PFSK-1 (cell line): ENCODE results near the gene EBF4.

Experiments used
- FOXP2 ChIP-seq: optimal IDR thresholded peaks from 2 replicates; pipeline ENCODE3; 2011; ENCODE audit warnings: borderline replicate concordance, control low read depth, inconsistent platforms; ENCODE audit not compliant: insufficient read depth; ENCODE audit errors: extremely low read length, extremely low read depth
- POLR2AphosphoS5 ChIP-seq: IDR thresholded peaks from 2 replicates; pipeline ENCODE4 v1.6.1; 2012; ENCODE audit warnings: low read depth, mild to moderate bottlenecking, control low read depth, low read length, moderate library complexity
- SIN3A ChIP-seq: IDR thresholded peaks from 2 replicates; pipeline ENCODE4 v1.6.1; 2012; ENCODE audit warnings: mild to moderate bottlenecking, low read length, moderate library complexity, borderline replicate concordance; ENCODE audit not compliant: insufficient read depth
- TAF1 ChIP-seq: IDR thresholded peaks from 2 replicates; pipeline ENCODE4 v1.6.1; 2012; ENCODE audit warnings: low read length, control low read depth, borderline replicate concordance; ENCODE audit not compliant: insufficient read depth
- TF ChIP-seq, protein P1 (sequence below), 2 experiments: IDR thresholded peaks; 2 replicates each; pipeline versions ENCODE4 v1.6.1 to v1.8.0; 2011 to 2012; ENCODE audit warnings: low read depth in 2 of 2, low read length in 2 of 2, control low read depth in 1 of 2, inconsistent platforms in 1 of 2, mild to moderate bottlenecking in 1 of 2, moderate library complexity in 1 of 2; ENCODE audit not compliant: insufficient read depth in 1 of 2

DNA sequence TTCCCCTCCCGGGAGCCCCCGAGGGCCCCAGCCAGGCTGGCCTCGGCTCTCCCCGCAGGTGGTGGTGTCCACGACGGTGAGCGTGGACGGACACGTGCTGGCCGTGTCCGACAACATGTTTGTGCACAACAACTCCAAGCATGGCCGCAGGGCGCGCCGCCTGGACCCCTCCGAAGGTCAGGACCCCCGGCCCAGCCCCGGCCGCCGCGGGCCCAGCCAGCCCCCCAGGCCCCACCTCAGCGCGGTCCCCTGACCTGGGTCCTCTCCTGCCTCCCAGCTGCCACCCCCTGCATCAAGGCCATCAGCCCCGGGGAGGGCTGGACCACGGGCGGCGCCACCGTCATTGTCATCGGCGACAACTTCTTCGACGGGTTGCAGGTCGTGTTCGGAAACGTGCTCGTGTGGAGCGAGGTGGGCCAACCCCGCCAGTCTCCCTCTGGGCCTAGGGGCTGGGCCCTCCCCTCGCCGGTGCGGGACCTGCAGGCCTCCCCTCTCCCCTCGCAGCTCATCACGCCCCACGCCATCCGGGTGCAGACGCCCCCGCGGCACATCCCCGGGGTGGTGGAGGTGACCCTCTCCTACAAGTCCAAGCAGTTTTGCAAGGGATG is 56.9 kb downstream of the EBF4 start:
- no peak for TF ChIP-seq TAF1
- TF ChIP-seq, protein P1, sequence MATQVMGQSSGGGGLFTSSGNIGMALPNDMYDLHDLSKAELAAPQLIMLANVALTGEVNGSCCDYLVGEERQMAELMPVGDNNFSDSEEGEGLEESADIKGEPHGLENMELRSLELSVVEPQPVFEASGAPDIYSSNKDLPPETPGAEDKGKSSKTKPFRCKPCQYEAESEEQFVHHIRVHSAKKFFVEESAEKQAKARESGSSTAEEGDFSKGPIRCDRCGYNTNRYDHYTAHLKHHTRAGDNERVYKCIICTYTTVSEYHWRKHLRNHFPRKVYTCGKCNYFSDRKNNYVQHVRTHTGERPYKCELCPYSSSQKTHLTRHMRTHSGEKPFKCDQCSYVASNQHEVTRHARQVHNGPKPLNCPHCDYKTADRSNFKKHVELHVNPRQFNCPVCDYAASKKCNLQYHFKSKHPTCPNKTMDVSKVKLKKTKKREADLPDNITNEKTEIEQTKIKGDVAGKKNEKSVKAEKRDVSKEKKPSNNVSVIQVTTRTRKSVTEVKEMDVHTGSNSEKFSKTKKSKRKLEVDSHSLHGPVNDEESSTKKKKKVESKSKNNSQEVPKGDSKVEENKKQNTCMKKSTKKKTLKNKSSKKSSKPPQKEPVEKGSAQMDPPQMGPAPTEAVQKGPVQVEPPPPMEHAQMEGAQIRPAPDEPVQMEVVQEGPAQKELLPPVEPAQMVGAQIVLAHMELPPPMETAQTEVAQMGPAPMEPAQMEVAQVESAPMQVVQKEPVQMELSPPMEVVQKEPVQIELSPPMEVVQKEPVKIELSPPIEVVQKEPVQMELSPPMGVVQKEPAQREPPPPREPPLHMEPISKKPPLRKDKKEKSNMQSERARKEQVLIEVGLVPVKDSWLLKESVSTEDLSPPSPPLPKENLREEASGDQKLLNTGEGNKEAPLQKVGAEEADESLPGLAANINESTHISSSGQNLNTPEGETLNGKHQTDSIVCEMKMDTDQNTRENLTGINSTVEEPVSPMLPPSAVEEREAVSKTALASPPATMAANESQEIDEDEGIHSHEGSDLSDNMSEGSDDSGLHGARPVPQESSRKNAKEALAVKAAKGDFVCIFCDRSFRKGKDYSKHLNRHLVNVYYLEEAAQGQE (IDR thresholded peaks at IDR 0.05; ENCODE audit: insufficient read depth in 1 of 2, low read depth in 2 of 2, low read length in 2 of 2) = no peak
- TF ChIP-seq POLR2AphosphoS5 = no peak
- TF ChIP-seq SIN3A = no peak
- no peak for TF ChIP-seq FOXP2
